Neural cell (in vitro differentiated cells): ENCODE results near the gene PALB2.

ENCODE experiments used
- CTCF ChIP-seq: fragments of 450-650 bp; IDR thresholded peaks from 2 replicates; pipeline ENCODE4 v1.5.1; 2014; ENCODE audit warnings: antibody characterized with exemption, mild to moderate bottlenecking, moderate library complexity; ENCODE audit not compliant: poor library complexity, severe bottlenecking
- EP300 ChIP-seq: fragments of 450-650 bp; conservative IDR thresholded peaks from 2 replicates; pipeline ENCODE4 v1.6.1; 2014; ENCODE audit warnings: antibody characterized with exemption, mild to moderate bottlenecking, moderate library complexity; ENCODE audit not compliant: poor library complexity, severe bottlenecking
- EZH2 ChIP-seq: fragments of 200-600, 300-800 bp; shearing (Covaris generic), sonication (generic); IDR thresholded peaks from 2 replicates; pipeline ENCODE4 v1.6.1; 2014; ENCODE audit warnings: antibody characterized with exemption, low read length, borderline replicate concordance, mild to moderate bottlenecking; ENCODE audit not compliant: insufficient read depth, poor library complexity, severe bottlenecking
- POLR2AphosphoS5 ChIP-seq: IDR thresholded peaks from 2 replicates; pipeline ENCODE4 v1.6.1; 2012

- TF ChIP-seq CTCF (no peak), POLR2AphosphoS5 (no peak), EP300 (no peak), EZH2 (no peak)
These were observed 33.4 kb downstream of the PALB2 start for GRCh38 chr16:23607726-23608125.
